Rectal smooth muscle tissue (tissue), 1 donor: Measurements from ENCODE around the gene NTM.
"Not testable (repeated sequence)": the region's sequence is repeated elsewhere in the genome, so short reads cannot be mapped to it uniquely, and the experiment has no call there.

Experiments used
- H3K27ac ChIP-seq: one replicate; pipeline ENCODE4 v1.7.0; 2013; ENCODE audit warnings: low read depth, low read length, inconsistent platforms
- H3K27me3 ChIP-seq: one replicate; pipeline ENCODE4 v1.7.0; 2013; ENCODE audit warnings: low read length; ENCODE audit not compliant: control insufficient read depth, insufficient read depth
- H3K36me3 ChIP-seq: one replicate; pipeline ENCODE4 v1.7.0; 2013; ENCODE audit warnings: low read length; ENCODE audit not compliant: control insufficient read depth, insufficient read depth
- H3K4me1 ChIP-seq: one replicate; pipeline ENCODE4 v1.7.0; 2013; ENCODE audit warnings: low read length; ENCODE audit not compliant: control insufficient read depth, insufficient read depth
- H3K4me3 ChIP-seq: one replicate; pipeline ENCODE4 v1.7.0; 2013; ENCODE audit warnings: low read length
- H3K9ac ChIP-seq: one replicate; pipeline ENCODE4 v1.7.0; 2013; ENCODE audit warnings: low read length

The NTM gene

DNA sequence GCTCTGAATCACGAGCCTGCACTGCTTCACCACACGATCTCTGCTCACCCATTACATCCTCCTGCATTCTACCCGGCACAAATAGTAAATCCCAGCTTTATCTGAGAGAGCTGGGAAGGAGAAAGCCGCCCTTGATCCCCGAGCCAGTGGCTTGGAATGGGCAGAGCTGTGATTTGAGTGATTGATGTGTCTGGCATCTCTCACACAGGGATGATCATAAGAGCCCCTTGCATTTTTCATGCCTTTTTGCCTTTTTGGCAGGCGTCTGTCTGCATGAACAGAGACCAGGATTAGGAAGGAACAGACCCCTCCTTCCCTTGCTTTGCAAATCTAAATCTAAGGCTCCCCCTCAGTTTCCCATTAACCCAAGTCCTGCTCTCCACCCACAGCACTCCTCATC is 945.3 kb downstream of the NTM start:
- Histone ChIP-seq H3K4me3 (no peak overlapping the region), H3K9ac (no peak overlapping the region)

DNA sequence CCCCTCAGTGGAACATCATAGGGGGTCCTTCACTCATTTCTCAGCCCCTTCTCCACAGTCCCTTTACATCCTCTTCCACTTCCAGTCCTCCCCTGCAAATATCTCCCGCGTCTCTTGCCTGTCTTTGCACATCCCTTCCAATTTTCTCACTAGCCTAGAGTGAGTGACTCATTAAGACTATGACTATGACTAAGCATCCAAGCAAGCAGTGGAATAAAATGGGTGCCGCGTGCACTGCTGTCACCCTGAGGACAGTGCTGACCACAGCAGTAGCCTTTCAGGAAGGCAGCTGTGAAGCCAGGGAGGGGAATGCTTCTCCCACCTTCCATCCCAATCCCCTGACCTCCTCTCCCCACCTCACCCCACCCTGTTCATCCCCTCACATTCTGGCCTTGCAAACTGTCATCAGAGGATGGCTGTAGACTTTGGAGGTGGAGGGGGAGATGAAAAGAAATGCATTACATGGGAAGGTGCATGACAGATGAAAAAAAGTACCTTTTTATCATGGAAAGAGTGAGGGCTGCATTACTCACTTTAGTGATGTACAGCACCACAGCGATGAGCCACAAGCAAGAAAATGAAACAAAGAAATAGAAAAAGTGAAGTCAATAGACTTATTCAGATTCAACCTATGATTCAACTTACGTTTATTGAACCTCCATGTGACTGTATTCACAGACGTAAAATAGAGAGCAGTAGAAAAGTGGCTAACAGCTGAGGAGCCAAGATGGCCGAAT is 948.2 kb downstream of the NTM start:
- H3K27me3 ChIP-seq = no peaks in the 10 kb centered on the region
- no peak overlapping the region for H3K4me3 ChIP-seq
- H3K27ac ChIP-seq = no peak overlapping the region
- no peaks in the 10 kb centered on the region for H3K4me1 ChIP-seq
- H3K9ac ChIP-seq = no peak overlapping the region
- no peaks in the 10 kb centered on the region for H3K36me3 ChIP-seq

More for the DNA sequence above, 945.3 kb downstream of the NTM start:
- Histone ChIP-seq H3K4me1 (peaks cover 2% of the 10 kb centered on the region), H3K27ac (no peak overlapping the region), H3K36me3 (no peaks in the 10 kb centered on the region), H3K27me3 (no peaks in the 10 kb centered on the region)

DNA sequence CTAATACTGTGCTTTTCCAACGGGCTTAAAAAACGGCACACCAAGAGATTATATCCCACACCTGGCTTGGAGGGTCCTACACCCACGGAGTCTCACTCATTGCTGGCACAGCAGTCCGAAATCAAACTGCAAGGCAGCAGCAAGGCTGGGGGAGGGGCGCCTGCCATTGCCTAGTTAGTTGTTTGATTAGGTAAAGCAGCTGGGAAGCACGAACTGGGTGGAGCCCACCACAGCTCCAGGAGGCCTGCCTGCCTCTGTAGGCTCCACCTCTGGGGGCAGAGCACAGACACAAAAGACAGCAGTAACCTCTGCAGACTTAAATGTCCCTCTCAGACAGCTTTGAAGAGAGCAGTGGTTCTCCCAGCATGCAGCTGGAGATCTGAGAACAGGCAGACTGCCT is 949.0 kb downstream of the NTM start:
- not testable (repeated sequence) for H3K9ac ChIP-seq, H3K27ac ChIP-seq, H3K36me3 ChIP-seq, H3K4me3 ChIP-seq, H3K27me3 ChIP-seq, H3K4me1 ChIP-seq

DNA sequence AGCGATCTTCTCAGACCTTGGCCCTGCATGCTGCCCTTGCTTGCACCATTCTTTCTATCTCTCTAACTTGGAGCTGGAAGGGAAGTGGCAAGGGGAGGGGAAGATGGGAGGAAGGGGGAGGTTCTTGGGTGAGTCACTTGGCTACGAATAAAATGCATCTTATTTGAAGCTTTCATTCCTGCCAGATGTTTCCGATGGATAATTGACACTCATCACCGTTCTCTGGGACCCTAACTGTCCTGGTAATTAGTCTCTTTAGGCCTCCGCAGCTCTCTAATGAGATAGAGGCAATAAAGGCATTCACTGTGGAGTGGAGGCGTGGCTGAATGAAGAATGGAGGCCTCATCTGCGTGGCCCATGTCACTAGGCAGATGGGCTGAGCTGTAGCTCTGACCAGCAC is 960.1 kb downstream of the NTM start:
- Histone ChIP-seq H3K4me1 (no peaks in the 10 kb centered on the region), H3K27me3 (no peaks in the 10 kb centered on the region), H3K9ac (no peak overlapping the region), H3K4me3 (no peak overlapping the region), H3K36me3 (no peaks in the 10 kb centered on the region), H3K27ac (no peak overlapping the region)

DNA sequence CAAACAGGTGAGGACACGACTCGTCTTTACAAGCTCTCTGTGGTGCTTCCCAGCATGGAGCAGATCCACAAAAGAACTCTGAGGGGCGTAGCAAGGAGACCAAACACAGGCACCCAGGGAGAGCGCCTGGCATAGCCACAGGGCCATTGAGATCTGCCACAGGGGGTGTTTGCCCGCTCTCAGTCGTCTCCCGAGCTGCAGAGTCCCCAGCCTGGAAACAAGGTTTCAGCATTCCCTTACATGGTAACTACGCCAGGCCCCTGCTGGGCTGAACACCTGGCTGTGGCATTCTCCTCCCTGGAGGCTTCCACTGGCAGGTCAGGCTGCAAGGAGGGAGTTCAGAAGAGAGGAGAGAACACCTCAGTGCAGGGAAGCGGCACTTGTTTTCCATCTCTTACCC is 962.1 kb downstream of the NTM start:
- Histone ChIP-seq H3K27me3 (no peaks in the 10 kb centered on the region), H3K9ac (no peak overlapping the region), H3K4me1 (no peaks in the 10 kb centered on the region), H3K36me3 (no peaks in the 10 kb centered on the region), H3K4me3 (no peak overlapping the region), H3K27ac (no peak overlapping the region)

DNA sequence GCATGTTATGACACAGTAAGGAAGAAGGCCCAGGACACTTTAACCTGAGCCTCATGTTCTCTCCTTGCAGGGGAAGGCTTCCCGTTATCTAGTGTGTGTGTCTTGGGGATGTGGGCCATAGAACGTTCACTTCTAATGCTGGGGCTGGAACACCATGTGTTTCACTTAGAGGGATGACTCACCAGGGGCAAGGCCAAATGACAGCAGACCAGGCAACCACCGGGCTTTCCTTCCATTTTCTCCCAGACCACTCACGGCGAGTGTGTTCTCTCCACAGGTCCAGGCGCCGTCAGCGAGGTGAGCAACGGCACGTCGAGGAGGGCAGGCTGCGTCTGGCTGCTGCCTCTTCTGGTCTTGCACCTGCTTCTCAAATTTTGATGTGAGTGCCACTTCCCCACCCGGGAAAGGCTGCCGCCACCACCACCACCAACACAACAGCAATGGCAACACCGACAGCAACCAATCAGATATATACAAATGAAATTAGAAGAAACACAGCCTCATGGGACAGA is 964.4 kb downstream of the NTM start:
- H3K27ac ChIP-seq = no peak overlapping the region
- H3K4me1 ChIP-seq = no peaks in the 10 kb centered on the region
- no peaks in the 10 kb centered on the region for H3K36me3 ChIP-seq
- H3K9ac ChIP-seq = no peak overlapping the region
- no peaks in the 10 kb centered on the region for H3K27me3 ChIP-seq
- no peak overlapping the region for H3K4me3 ChIP-seq

DNA sequence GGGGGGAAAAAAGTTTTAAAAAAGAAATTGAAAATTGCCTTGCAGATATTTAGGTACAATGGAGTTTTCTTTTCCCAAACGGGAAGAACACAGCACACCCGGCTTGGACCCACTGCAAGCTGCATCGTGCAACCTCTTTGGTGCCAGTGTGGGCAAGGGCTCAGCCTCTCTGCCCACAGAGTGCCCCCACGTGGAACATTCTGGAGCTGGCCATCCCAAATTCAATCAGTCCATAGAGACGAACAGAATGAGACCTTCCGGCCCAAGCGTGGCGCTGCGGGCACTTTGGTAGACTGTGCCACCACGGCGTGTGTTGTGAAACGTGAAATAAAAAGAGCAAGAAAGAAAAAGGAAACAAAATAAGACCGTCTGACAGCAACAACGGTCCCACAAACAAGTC is 964.9 kb downstream of the NTM start:
- H3K27me3 ChIP-seq = no peaks in the 10 kb centered on the region
- no peaks in the 10 kb centered on the region for H3K36me3 ChIP-seq
- no peak overlapping the region for H3K9ac ChIP-seq
- no peak overlapping the region for H3K4me3 ChIP-seq
- no peak overlapping the region for H3K27ac ChIP-seq
- H3K4me1 ChIP-seq = no peaks in the 10 kb centered on the region

DNA sequence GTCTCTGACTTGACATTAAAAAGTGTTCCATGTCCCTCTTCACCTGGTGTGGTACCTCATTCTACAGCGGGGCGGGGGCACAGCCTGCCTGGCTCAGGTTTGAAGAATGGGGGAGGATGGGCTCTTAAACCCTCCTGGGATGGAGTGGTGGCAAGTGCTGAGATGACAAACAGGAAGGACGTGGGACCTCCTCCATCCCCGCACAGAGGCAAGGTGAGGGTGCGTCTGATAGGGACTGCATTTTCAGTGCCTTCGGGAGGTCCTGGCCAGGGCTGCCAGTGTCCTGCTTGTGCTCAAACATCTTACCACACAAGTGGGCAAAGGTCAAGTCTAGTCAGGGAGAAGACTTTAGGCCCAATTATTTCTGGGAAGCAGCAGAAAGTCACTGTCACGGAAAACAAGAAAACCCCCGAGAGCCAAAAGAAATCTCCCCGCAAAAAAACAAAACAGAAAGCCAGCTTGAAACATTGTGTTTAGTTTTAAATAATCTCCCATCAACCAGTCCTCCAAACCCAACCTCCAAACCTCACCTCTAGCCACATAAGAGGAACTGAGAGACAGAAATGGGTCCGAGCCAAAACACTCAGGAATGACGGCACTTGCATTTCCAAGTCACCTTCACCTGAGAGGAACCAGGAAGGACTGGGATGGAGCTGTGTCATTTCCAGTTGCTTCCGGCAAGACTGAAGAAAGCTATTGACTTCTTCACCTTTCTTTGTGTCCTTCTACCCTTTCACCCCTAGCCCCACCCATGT is 966.5 kb downstream of the NTM start:
- Histone ChIP-seq H3K36me3 (no peaks in the 10 kb centered on the region), H3K4me1 (no peaks in the 10 kb centered on the region), H3K9ac (no peak overlapping the region), H3K27ac (no peak overlapping the region), H3K4me3 (no peak overlapping the region), H3K27me3 (no peaks in the 10 kb centered on the region)

DNA sequence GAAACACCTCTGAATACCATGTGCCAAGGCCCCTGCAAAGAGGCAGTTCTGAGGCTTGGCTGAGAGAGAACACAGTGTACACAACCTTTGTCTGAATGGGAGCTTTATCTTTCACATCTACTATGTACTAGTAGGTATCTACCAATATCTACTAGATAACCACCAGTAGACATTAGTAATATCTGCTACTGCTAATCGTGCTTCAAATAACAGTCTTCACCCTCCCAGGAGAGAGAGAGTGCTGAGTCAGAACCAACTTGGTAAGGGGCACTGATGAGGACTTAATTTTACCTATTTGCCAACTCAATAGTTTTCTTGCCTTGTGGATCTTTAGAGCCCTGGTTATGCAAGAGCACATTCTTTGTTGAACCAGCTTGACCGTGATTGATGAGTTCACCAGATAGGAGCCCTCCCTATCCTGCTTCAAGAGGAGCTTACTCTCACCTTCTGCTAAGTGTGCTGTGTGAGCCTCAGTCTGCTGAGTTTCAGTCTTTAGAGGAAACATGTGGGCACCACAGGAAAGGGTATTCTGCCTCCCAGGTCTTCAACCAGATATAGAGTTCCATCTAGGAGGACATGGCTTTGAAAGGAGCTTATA is 967.5 kb downstream of the NTM start:
- H3K27me3 ChIP-seq = no peaks in the 10 kb centered on the region
- no peak overlapping the region for H3K27ac ChIP-seq
- no peaks in the 10 kb centered on the region for H3K4me1 ChIP-seq
- H3K4me3 ChIP-seq = no peak overlapping the region
- H3K9ac ChIP-seq = no peak overlapping the region
- H3K36me3 ChIP-seq = no peaks in the 10 kb centered on the region

DNA sequence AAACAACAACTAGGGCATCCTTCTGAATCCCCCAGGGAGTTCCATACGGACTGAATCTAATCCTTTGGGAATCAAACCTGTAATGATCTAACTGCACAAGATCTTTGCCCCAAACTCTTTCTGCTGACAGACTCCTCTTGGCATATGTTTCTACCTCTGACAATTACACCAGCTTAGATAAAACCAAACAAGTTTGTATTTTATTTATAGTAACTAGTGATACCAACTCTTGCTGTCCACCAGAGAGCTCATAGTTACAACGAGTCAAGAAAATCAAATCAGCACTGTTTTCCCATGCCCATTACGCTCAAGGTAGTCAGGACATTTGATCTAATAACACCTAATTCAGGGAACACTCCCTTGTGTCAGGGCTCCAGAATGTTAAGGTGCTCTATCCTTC is 972.0 kb downstream of the NTM start:
- Histone ChIP-seq H3K4me3 (no peak overlapping the region), H3K27me3 (no peaks in the 10 kb centered on the region), H3K27ac (no peak overlapping the region), H3K4me1 (no peaks in the 10 kb centered on the region), H3K36me3 (no peaks in the 10 kb centered on the region), H3K9ac (no peak overlapping the region)

DNA sequence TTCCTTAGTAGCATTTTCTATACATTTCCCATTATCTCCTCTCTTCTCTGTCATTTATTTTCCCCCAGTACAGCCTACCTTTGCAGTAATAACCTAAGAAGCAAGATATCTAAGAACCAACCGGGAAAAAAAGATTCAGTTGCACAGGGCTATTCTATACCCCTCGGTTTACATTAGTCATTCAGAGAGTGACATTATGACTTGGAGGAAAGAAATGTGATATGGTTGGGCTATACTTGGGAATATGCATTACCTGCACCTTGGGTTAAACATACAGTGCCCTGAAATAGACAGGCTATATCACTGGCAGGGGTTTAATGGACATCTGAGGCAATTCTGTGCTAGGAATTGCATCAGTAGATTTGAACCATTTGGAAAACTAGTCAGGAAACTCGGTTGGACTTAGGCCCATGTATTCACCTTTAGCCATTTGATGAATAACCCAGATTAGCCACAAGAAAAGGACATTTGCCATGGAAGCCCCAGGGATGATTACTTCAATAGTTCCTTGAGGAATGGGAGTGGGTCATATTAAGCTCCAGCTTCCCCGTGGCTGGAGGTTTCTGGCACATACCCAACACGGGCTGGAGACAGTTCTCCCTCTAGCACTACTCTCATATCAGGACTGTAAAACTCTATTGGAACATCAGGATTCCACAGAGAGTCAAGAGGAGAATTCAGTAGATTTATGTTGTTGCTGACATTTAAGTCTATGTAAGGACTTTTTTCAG is 973.2 kb downstream of the NTM start:
- Histone ChIP-seq H3K9ac (no peak overlapping the region), H3K36me3 (no peaks in the 10 kb centered on the region), H3K4me1 (no peaks in the 10 kb centered on the region), H3K4me3 (no peak overlapping the region), H3K27me3 (no peaks in the 10 kb centered on the region), H3K27ac (no peak overlapping the region)

DNA sequence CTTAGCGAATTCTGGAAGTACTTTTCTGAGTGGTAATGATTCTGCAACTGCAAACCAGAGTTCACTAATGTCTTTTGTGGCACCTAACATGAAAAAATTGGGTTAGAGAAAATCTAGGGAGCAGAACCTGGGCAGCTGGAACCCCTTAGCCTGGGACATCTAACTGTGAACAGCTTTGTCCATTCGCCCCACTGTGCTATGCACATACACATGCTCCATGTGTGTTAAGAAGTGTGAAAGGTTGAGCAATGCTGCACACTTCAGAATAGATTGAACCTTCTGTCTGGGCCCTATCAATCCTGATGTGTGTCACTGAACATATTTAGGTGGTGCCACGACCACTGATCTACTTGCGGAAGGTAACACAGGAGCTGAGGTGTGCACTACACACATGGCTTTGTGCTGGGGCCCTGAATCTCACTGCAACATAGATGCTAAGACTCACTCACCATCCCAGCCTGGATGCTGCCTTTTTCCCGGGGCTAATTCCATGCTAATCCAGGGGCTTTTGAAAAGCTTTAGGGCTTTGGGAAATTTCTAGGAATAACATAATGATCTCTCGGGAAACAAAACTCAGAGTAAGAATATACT is 976.2 kb downstream of the NTM start:
- no peak overlapping the region for H3K27ac ChIP-seq
- no peaks in the 10 kb centered on the region for H3K36me3 ChIP-seq
- H3K4me1 ChIP-seq = no peaks in the 10 kb centered on the region
- no peak overlapping the region for H3K4me3 ChIP-seq
- no peak overlapping the region for H3K9ac ChIP-seq
- no peaks in the 10 kb centered on the region for H3K27me3 ChIP-seq
